NK-92 treated with Interleukin-12 subunit alpha and Interleukin-12 subunit beta, amount 100 ng/mL, for 24 hours (cell line): Measurements from ENCODE around the gene ZFAND2B.

Source experiments
- DNase-seq: peaks from one replicate; lab custom pipeline; 2025; lab: John Stamatoyannopoulos, UW

Gene ZFAND2B

GRCh38 chr2:219204425-219205164 lies 2.0 kb upstream of the ZFAND2B start:
- no peak for DNase-seq

GRCh38 chr2:219205165-219205538 lies 1.4 kb upstream of the ZFAND2B start:
- no peak for DNase-seq

GRCh38 chr2:219205981-219206327 lies 628 bp upstream of the ZFAND2B start:
- DNase-seq: no peak

GRCh38 chr2:219207134-219207883 lies 727 bp downstream of the ZFAND2B start:
- DNase-seq: no peak

- no peak for DNase-seq
These were observed 1.5 kb downstream of the ZFAND2B start for GRCh38 chr2:219207884-219208740.

- no peak for DNase-seq
These were observed 2.9 kb downstream of the ZFAND2B start for GRCh38 chr2:219209236-219210195.

- no peak for DNase-seq
These were observed 3.8 kb downstream of the ZFAND2B start for GRCh38 chr2:219210196-219210885.

GRCh38 chr2:219210886-219211362 lies 4.3 kb downstream of the ZFAND2B start:
- DNase-seq: no peak

GRCh38 chr2:219213026-219213415 lies 6.4 kb downstream of the ZFAND2B start:
- DNase-seq: no peak

- no peak for DNase-seq
These were observed 7.0 kb downstream of the ZFAND2B start for GRCh38 chr2:219213486-219214071.

- DNase-seq: no peak
These were observed 7.6 kb downstream of the ZFAND2B start for GRCh38 chr2:219214141-219214540.

GRCh38 chr2:219214786-219215185 lies 8.2 kb downstream of the ZFAND2B start:
- DNase-seq: no peak

GRCh38 chr2:219215871-219216534 lies 9.4 kb downstream of the ZFAND2B start:
- no peak for DNase-seq

- no peak for DNase-seq
These were observed 9.9 kb downstream of the ZFAND2B start for GRCh38 chr2:219216535-219216915.

- DNase-seq: no peak
These were observed 11.7 kb downstream of the ZFAND2B start for GRCh38 chr2:219218217-219218731.

GRCh38 chr2:219218732-219219701 lies 12.4 kb downstream of the ZFAND2B start, which contains the start of gene ABCB6:
ABCB6 (minus strand) TSS chr2:219218958; CDS start chr2:219218673, 285 bp downstream.
- DNase-seq: no peak

GRCh38 chr2:219219784-219220532 lies 13.4 kb downstream of the ZFAND2B start:
- no peak for DNase-seq
